H9 (cell line): ENCODE results near the gene GDAP1L1. TPM values are rescaled to one million over a fixed set of nuclear protein-coding genes. Genes with fewer than 3 reads are reported as not detected.

ENCODE experiments used
- DNase-seq: peaks from one replicate; pipeline ENCODE4 v3.0.0-alpha.2; 2017
- H2AFZ ChIP-seq: one replicate; pipeline ENCODE4 v1.6.1; 2013; ENCODE audit warnings: mild to moderate bottlenecking, low read length, control low read depth, moderate library complexity
- H2AK5ac ChIP-seq: 2 replicates; pipeline ENCODE4 v1.6.1; 2013; ENCODE audit warnings: low read length, control low read depth, mixed read lengths; ENCODE audit not compliant: insufficient read length
- H2BK120ac ChIP-seq: one replicate; pipeline ENCODE4 v1.6.1; 2013; ENCODE audit warnings: low read depth, mild to moderate bottlenecking, low read length, control low read depth, inconsistent platforms; ENCODE audit not compliant: poor library complexity, severe bottlenecking
- H2BK12ac ChIP-seq: 2 replicates; pipeline ENCODE4 v1.6.1; 2013; ENCODE audit warnings: low read length, control low read depth, mixed read lengths, low read depth; ENCODE audit not compliant: insufficient read length
- H2BK15ac ChIP-seq: 2 replicates; pipeline ENCODE4 v1.6.1; 2013; ENCODE audit warnings: low read depth, low read length, control low read depth
- H2BK20ac ChIP-seq: one replicate; pipeline ENCODE4 v1.6.1; 2013; ENCODE audit warnings: low read depth, mild to moderate bottlenecking, low read length, control low read depth, inconsistent platforms; ENCODE audit not compliant: poor library complexity, severe bottlenecking
- H2BK5ac ChIP-seq: 2 replicates; pipeline ENCODE4 v1.6.1; 2013; ENCODE audit warnings: low read length, control low read depth, mixed read lengths; ENCODE audit not compliant: insufficient read length
- H3K14ac ChIP-seq: 2 replicates; pipeline ENCODE4 v1.6.1; 2013; ENCODE audit warnings: low read length, control low read depth; ENCODE audit not compliant: insufficient read depth
- H3K18ac ChIP-seq: 2 replicates; pipeline ENCODE4 v1.6.1; 2013; ENCODE audit warnings: low read depth, mild to moderate bottlenecking, mixed read lengths, low read length, control low read depth; ENCODE audit not compliant: insufficient read length
- H3K23ac ChIP-seq: 2 replicates; pipeline ENCODE4 v1.6.1; 2013; ENCODE audit warnings: low read length, control low read depth, mixed read lengths, low read depth; ENCODE audit not compliant: insufficient read length
- H3K23me2 ChIP-seq: 2 replicates; pipeline ENCODE4 v1.6.1; 2013; ENCODE audit warnings: low read depth, mild to moderate bottlenecking, mixed read lengths, low read length, control low read depth; ENCODE audit not compliant: insufficient read length, poor library complexity, severe bottlenecking
- H3K27ac ChIP-seq: 2 replicates; pipeline ENCODE4 v1.5.1; 2013; ENCODE audit warnings: low read length, control low read depth, mixed read lengths, low read depth; ENCODE audit not compliant: insufficient read length
- H3K27me3 ChIP-seq: 2 replicates; pipeline ENCODE4 v1.6.1; 2013; ENCODE audit warnings: low read length, control low read depth, inconsistent platforms; ENCODE audit not compliant: insufficient read depth
- H3K4ac ChIP-seq: 2 replicates; pipeline ENCODE4 v1.6.1; 2013; ENCODE audit warnings: low read depth, mild to moderate bottlenecking, control low read depth, inconsistent platforms, low read length, moderate library complexity
- H3K4me1 ChIP-seq: 2 replicates; pipeline ENCODE4 v1.6.1; 2013; ENCODE audit warnings: low read length, control low read depth, inconsistent platforms; ENCODE audit not compliant: insufficient read depth
- H3K4me2 ChIP-seq: 2 replicates; pipeline ENCODE4 v1.6.1; 2013; ENCODE audit warnings: low read length, control low read depth, mixed read lengths; ENCODE audit not compliant: insufficient read length, insufficient read depth
- H3K56ac ChIP-seq: 2 replicates; pipeline ENCODE4 v1.6.1; 2013; ENCODE audit warnings: low read depth, mild to moderate bottlenecking, mixed read lengths, low read length, control low read depth; ENCODE audit not compliant: insufficient read length
- H3K79me1 ChIP-seq: 2 replicates; pipeline ENCODE4 v1.6.1; 2013; ENCODE audit warnings: low read depth, mild to moderate bottlenecking, moderate library complexity, low read length, control low read depth, inconsistent platforms; ENCODE audit not compliant: insufficient read depth, poor library complexity, severe bottlenecking
- H3K79me2 ChIP-seq: 2 replicates; pipeline ENCODE4 v1.6.1; 2013; ENCODE audit warnings: low read length, control low read depth, inconsistent platforms; ENCODE audit not compliant: insufficient read depth
- H3K9ac ChIP-seq: 2 replicates; pipeline ENCODE4 v1.6.1; 2013; ENCODE audit warnings: low read length, control low read depth, mixed read lengths; ENCODE audit not compliant: insufficient read length; ENCODE audit errors: extremely low read depth
- H3K9me3 ChIP-seq: one replicate; pipeline ENCODE4 v1.6.1; 2013; ENCODE audit warnings: low read depth, low read length, inconsistent platforms; ENCODE audit not compliant: control insufficient read depth
- H3T11ph ChIP-seq: one replicate; pipeline ENCODE4 v1.6.1; 2013; ENCODE audit warnings: mild to moderate bottlenecking, low read length, control low read depth, inconsistent platforms
- H4K20me1 ChIP-seq: one replicate; pipeline ENCODE4 v1.6.1; 2013; ENCODE audit not compliant: control insufficient read depth, insufficient read length, insufficient read depth
- H4K5ac ChIP-seq: 2 replicates; pipeline ENCODE4 v1.6.1; 2013; ENCODE audit warnings: low read depth, mild to moderate bottlenecking, mixed read lengths, low read length, control low read depth; ENCODE audit not compliant: insufficient read length
- H4K8ac ChIP-seq: replicated peaks from 2 replicates; pipeline ENCODE4 v1.6.1; 2013; ENCODE audit warnings: low read length, control low read depth, mixed read lengths, low read depth; ENCODE audit not compliant: insufficient read length
- H4K91ac ChIP-seq: 2 replicates; pipeline ENCODE4 v1.6.1; 2013; ENCODE audit warnings: low read depth, mild to moderate bottlenecking, moderate library complexity, mixed read lengths, low read length, control low read depth; ENCODE audit not compliant: insufficient read length
- H3K27ac Mint-ChIP-seq, 3 experiments: 2 replicates in 2 of 3; 3 replicates in 1 of 3; pipeline ENCODE4 v1.8.0; 2020 to 2021; ENCODE audit warnings: mixed read lengths in 3 of 3, mild to moderate bottlenecking in 1 of 3, moderate library complexity in 1 of 3
- H3K27me3 Mint-ChIP-seq: 2 replicates; pipeline ENCODE4 v1.8.0; 2021; ENCODE audit warnings: low read depth, mild to moderate bottlenecking, moderate library complexity, mixed read lengths
- H3K36me3 Mint-ChIP-seq, 3 experiments: 2 replicates in 2 of 3; 3 replicates in 1 of 3; pipeline ENCODE4 v1.8.0; 2020 to 2021; ENCODE audit warnings: low read depth in 3 of 3, mixed read lengths in 3 of 3; ENCODE audit not compliant: insufficient read depth in 1 of 3
- H3K4me1 Mint-ChIP-seq, 2 experiments: 2 replicates each; pipeline ENCODE4 v1.8.0; 2020; ENCODE audit warnings: mixed read lengths in 2 of 2
- H3K4me3 Mint-ChIP-seq, 2 experiments: 2 replicates in 1 of 2; 3 replicates in 1 of 2; pipeline ENCODE4 v1.8.0; 2020 to 2021; ENCODE audit warnings: mild to moderate bottlenecking in 2 of 2, mixed read lengths in 2 of 2, moderate library complexity in 1 of 2
- H3K9me3 Mint-ChIP-seq, 2 experiments: 2 replicates in 1 of 2; 3 replicates in 1 of 2; pipeline ENCODE4 v1.8.0; 2020; ENCODE audit warnings: mild to moderate bottlenecking in 2 of 2, mixed read lengths in 2 of 2, moderate library complexity in 1 of 2
- CTCF ChIP-seq: fragments of 200-600 bp; sonication (generic); conservative IDR thresholded peaks from 3 replicates; pipeline ENCODE4 v1.8.0; 2021; ENCODE audit warnings: antibody characterized with exemption, mild to moderate bottlenecking
- WGBS: extraction: QIAGEN DNeasy Blood & Tissue Kit; methylation state at CpG from one replicate; pipeline ENCODE4 v1.1.7; 2013; ENCODE audit warnings: missing lambda C conversion rate, low lambda C conversion rate, mixed read lengths; ENCODE audit not compliant: insufficient read length; ENCODE audit errors: extremely low coverage; 5-methylcytosine and 5-hydroxymethylcytosine counted together
- total RNA-seq: library from RNA; stranded (reverse); gene quantifications from 2 replicates; pipeline ENCODE4 v1.2.1, GENCODE V29; 2021

GDAP1L1 gene
- total RNA-seq, 1 experiment from 2014 or later = 5.9 TPM

DNA sequence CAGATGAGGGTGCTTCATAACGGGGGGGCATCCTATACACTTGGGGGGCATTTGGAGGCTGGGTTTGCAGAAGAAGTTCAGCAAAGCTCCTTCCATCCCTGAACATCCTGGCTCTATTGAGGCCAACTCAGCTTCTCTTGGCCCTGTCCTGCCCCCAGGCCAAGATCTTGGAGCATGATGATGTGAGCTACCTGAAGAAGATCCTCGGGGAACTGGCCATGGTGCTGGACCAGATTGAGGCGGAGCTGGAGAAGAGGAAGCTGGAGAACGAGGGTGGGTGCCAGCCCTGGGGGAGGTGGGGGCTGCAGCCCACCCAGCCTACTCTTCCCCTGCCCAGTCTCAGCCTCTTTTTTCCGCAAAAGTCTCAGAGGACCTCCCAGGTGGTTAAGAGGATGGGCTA, 17.2 kb downstream of the GDAP1L1 start:
- Histone ChIP-seq H3K9ac (no peak overlapping the region), H3K23me2 (no peaks in the 10 kb centered on the region), H4K5ac (no peak overlapping the region), H3K4ac (no peak overlapping the region), H2BK5ac (no peak overlapping the region), H4K8ac (no peak overlapping the region), H2BK20ac (no peak overlapping the region), H3K79me1 (no peaks in the 10 kb centered on the region), H2BK12ac (no peak overlapping the region), H3K23ac (no peak overlapping the region), H3K18ac (no peak overlapping the region), H2BK120ac (no peak overlapping the region), H2BK15ac (no peak overlapping the region), H4K91ac (no peak overlapping the region), H3K27me3 (no peaks in the 10 kb centered on the region), H3K27ac (no peak overlapping the region), H3K56ac (no peak overlapping the region), H3K4me2 (no peak overlapping the region), H3K4me1 (no peaks in the 10 kb centered on the region), H3T11ph (no peak overlapping the region), H2AFZ (no peak overlapping the region), H3K9me3 (no peaks in the 10 kb centered on the region), H3K79me2 (no peaks in the 10 kb centered on the region), H4K20me1 (no peaks in the 10 kb centered on the region), H2AK5ac (no peak overlapping the region), H3K14ac (no peak overlapping the region)
- Mint-ChIP-seq H3K9me3 (peaks cover 2% of the 10 kb centered on the region in 2 experiments; a peak in 3 of 5 replicates), H3K36me3 (peaks cover 2 to 4% (median 2%) of the 10 kb centered on the region in 3 experiments; a peak in 3 of 7 replicates), H3K27ac (no peak overlapping the region), H3K4me3 (no peak overlapping the region), H3K4me1 (no peaks in the 10 kb centered on the region), H3K27me3 (peaks cover 1% of the 10 kb centered on the region)
- no peak for DNase-seq
- WGBS = no CpG with 5 or more reads among the region's 5 CpGs
- TF ChIP-seq CTCF = no peak
